Fibroblast of lung (primary cell): ENCODE data around the gene MAP1B.

Experiments used
- CTCF ChIP-seq, 2 donors: IDR thresholded peaks in 1 of 2; conservative IDR thresholded peaks in 1 of 2; 1 replicate in 1 of 2; 2 replicates in 1 of 2; pipeline ENCODE4 v1.5.1; 2011 to 2012; ENCODE audit warnings: low read length in 2 of 2, control low read depth in 1 of 2, inconsistent platforms in 1 of 2, low read depth in 1 of 2, mild to moderate bottlenecking in 1 of 2
- EZH2 ChIP-seq: IDR thresholded peaks from 2 replicates; pipeline ENCODE4 v1.5.1; 2012; ENCODE audit warnings: low read length, control low read depth, mild to moderate bottlenecking; ENCODE audit errors: missing control alignments

GRCh38 chr5:72144762-72145161 lies 37.5 kb downstream of the MAP1B start:
- TF ChIP-seq CTCF (conservative IDR thresholded peaks at IDR 0.05 in 1 of 2, IDR thresholded peaks at IDR 0.05 in 1 of 2; ENCODE audit: low read depth in 1 of 2, low read length in 2 of 2) (no peak), EZH2 (no peak)
